Retinal pigment epithelial cell (primary cell): ENCODE data around the gene CFAP299.

ENCODE experiments used
- DNase-seq: peaks from one replicate; pipeline ENCODE4 v3.0.0-alpha.2; 2010; ENCODE audit warnings: low read depth
- H3K4me3 ChIP-seq: 2 replicates; pipeline ENCODE4 v1.5.1; 2011; ENCODE audit warnings: mild to moderate bottlenecking, low read length, control low read depth, moderate library complexity
- CTCF ChIP-seq: conservative IDR thresholded peaks from 2 replicates; pipeline ENCODE4 v1.5.1; 2011; ENCODE audit warnings: low read depth, low read length, control low read depth, inconsistent platforms

Gene CFAP299

GRCh38 chr4:80446664-80447063 is 111.1 kb downstream of the CFAP299 start:
- DNase-seq, result peak; percentile 45
- no peak overlapping the region for H3K4me3 ChIP-seq
- no peak for TF ChIP-seq CTCF

DNA sequence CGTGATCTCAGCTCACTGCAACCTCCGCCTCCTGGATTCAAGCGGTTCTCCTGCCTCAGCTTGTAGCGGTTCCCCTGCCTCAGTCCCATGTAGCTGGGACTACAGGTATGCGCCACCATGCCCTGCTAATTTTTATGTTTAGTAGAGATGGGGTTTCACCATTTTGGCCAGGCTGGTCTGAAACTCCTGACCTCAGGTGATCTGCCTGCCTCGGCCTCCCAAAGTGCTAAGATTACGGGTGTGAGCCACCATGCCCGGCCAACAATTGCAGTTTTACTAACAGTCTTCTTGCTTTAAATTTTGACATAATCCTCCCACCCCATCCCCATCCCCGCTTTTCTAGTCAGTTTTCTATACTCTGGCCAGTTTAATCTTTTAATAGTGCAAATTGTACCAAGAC is 112.0 kb downstream of the CFAP299 start:
- H3K4me3 ChIP-seq, result no peak overlapping the region
- no peak for DNase-seq
- no peak for TF ChIP-seq CTCF

- TF ChIP-seq CTCF, result no peak
- H3K4me3 ChIP-seq, result no peak overlapping the region
- no peak for DNase-seq
These were observed 112.5 kb downstream of the CFAP299 start for GRCh38 chr4:80448056-80448455.

DNA sequence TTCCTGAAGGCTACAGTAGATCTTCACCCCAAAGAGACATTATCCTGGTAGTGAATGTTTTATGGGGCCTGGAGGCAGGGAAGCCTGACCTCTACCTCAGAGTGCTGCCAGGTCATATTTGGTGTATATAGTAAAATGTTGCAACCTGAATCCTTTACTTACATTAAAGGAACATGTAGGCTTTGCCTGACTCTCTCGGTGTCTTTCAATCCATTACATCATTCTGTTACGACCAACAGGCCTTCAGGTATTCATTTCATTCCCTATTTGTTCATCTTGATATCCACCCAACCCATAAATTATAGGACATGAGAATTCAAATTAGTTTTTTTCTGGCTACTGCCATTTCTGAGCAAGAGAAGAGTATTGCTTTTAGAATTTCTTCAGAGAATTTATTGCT is 116.5 kb downstream of the CFAP299 start:
- TF ChIP-seq CTCF, result no peak

GRCh38 chr4:80452768-80453167 is 117.2 kb downstream of the CFAP299 start:
- TF ChIP-seq CTCF, result no peak
- DNase-seq, result no peak
- H3K4me3 ChIP-seq, result no peak overlapping the region

More for the DNA sequence above, 116.5 kb downstream of the CFAP299 start:
- DNase-seq, result no peak
- H3K4me3 ChIP-seq, result no peak overlapping the region

- no peak for DNase-seq
- no peak for TF ChIP-seq CTCF
- H3K4me3 ChIP-seq, result no peak overlapping the region
These were observed 118.5 kb downstream of the CFAP299 start for GRCh38 chr4:80454040-80454439.

GRCh38 chr4:80454556-80454955 is 119.0 kb downstream of the CFAP299 start:
- no peak for TF ChIP-seq CTCF
- H3K4me3 ChIP-seq, result no peak overlapping the region
- no peak for DNase-seq
